Astrocyte of the spinal cord (primary cell): Measurements from ENCODE around the gene MRPL34.

Experiments
- DNase-seq: peaks from one replicate; pipeline ENCODE4 v3.0.0; 2011; ENCODE audit warnings: low read depth, low spot score
- H3K4me3 ChIP-seq: 2 replicates; pipeline ENCODE4 v1.5.1; 2011; ENCODE audit warnings: low read depth, mild to moderate bottlenecking, low read length, moderate library complexity
- CTCF ChIP-seq: IDR thresholded peaks from 2 replicates; pipeline ENCODE4 v1.5.1; 2012; ENCODE audit warnings: low read depth, mild to moderate bottlenecking, low read length, inconsistent platforms
- in situ Hi-C: cut with HindIII; loops from 2 replicates; pipeline ENCODE4 v1.10.0; 2017; ENCODE audit warnings: low sequenced_read_pairs

Gene MRPL34

GRCh38 chr19:17309198-17309964 lies 3.7 kb downstream of the MRPL34 start, which contains the start of gene DDA1:
DDA1 (plus strand) TSS chr19:17309563; CDS start chr19:17309655, 92 bp downstream.
- peak within 1 kb of the TSS; percentile 99 for H3K4me3 ChIP-seq
- peak; percentile 100 for DNase-seq
- in situ Hi-C loops: no loop called here
- no peak for TF ChIP-seq CTCF

GRCh38 chr19:17309965-17310461 lies 4.3 kb downstream of the MRPL34 start:
- peak overlapping the region; percentile 99 for H3K4me3 ChIP-seq
- TF ChIP-seq CTCF: no peak
- DNase-seq: no peak
- in situ Hi-C loops: no loop called here

DNA sequence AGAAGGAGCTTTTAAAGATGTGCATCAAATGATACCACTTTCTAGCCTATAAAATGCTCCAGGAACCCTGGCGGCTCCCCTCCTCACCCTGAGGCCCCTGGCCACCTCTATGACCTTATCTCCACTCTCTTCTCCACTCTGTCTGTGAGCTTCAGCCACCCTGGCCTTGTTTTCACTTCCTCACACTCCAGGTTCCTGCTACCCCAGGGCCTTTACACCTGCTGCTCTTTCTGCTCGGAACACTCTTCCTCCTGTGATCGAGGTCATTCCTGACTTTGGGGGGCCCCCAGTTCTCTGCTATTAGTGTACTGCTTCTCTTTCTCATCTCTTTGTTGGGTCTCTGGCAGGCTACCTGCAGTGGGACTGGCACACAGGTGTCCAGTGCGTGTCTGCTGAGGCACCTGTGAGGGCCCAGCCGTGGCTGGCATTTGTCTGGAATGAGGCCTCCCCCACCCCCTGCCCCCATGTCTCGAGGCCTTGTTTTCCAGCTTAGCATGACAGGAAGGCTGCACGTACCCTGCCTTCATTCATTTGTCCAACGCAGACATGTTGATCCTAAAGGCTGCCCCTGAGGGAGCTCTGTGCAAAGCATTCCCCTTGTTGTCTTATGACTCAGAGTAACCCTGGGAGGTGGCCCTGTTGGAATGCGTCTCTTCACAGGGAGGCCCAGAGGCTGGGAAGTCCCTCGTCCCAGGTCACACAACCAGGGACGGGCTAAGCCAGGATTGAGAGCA lies 6.0 kb downstream of the MRPL34 start:
- peak; percentile 76 for DNase-seq
- in situ Hi-C loops: no loop called here
- no peak for TF ChIP-seq CTCF
- no peak overlapping the region for H3K4me3 ChIP-seq

DNA sequence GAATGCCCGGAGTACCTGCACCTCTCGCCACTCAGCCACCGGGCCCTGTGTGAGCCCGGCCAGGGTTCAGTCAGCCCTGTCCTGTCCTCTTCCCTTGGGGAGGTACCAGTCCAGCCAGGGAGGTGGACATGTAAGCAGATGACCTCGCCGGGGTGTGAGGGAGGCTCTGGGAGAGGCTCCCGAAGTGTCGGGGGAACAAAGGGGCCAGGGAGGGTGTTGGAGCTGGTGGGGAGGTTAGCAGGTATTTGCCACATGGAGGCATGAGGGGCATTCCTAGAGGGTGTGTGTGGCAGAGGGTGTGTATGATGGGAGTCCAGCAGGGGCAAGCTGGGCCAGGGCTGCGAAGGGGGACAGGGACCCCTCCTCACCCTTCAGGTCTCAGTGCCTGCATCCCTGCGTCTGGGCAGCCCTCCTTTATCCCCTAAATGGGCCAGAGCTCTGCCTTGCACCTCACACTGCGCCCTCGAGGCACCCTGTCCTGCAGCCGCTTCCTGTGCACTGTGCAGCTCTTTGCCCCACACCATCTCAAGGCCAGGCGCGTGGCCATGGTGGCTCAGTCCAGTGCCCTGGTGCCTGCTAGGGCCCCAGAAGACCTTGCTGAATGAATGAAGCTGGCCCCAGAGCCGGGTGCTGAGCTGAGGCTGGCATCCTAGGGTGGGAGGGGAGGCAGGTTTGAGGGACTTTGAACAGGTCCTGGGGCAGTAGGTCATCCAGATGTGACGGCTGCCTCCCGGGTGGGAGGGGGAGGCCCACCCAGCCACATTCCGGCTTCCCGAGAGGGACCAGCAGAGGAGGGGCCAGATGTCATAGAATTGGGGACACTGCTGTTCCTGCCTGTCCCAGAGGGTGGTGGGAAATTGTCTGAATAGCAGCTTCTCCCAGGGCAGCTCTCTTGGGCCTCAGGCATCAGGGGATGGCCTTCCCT lies 6.8 kb downstream of the MRPL34 start:
- H3K4me3 ChIP-seq: no peak overlapping the region

DNA sequence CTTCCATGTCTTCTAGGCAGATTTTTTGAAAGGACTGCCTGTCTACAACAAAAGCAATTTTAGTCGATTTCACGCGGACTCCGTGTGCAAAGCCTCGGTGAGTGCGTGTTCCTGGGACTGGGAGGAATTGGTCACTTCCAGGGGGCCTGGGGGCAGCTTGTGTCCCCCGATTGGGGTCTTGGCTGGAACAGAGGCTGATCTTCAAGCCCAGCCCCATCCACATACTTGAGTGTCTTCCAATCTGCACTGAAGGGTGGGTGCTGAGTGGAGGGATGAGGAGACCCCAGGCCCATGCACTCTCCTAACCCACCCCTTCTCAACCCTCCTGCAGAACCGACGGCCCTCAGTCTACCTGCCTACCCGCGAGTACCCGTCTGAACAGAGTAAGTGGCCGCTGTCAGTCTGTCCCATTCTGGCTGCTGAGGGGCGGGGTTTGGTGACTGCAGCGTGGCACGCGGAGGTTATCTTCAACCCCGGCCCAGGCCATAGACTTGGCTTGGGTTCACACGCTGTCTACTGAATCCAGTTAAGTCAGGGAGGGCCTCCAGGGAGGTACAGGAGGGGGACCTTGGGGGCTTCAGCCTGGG lies 8.4 kb downstream of the MRPL34 start:
- DNase-seq: no peak
- in situ Hi-C loops: no loop called here
- no peak for TF ChIP-seq CTCF
- no peak overlapping the region for H3K4me3 ChIP-seq

More for the DNA sequence above, 6.8 kb downstream of the MRPL34 start:
- DNase-seq: no peak
- in situ Hi-C loops: no loop called here
- no peak for TF ChIP-seq CTCF
